C4-2B (cell line): ENCODE measurements around the gene PTPRN.

Source experiments
- ZFX ChIP-seq: fragments of 450-650 bp; IDR thresholded peaks from 2 replicates; pipeline ENCODE4 v1.6.1; 2017
- TF ChIP-seq, protein P1 (sequence below): fragments of 450-650 bp; conservative IDR thresholded peaks from 2 replicates; pipeline ENCODE4 v1.5.1; 2017; ENCODE audit warnings: mild to moderate bottlenecking

DNA sequence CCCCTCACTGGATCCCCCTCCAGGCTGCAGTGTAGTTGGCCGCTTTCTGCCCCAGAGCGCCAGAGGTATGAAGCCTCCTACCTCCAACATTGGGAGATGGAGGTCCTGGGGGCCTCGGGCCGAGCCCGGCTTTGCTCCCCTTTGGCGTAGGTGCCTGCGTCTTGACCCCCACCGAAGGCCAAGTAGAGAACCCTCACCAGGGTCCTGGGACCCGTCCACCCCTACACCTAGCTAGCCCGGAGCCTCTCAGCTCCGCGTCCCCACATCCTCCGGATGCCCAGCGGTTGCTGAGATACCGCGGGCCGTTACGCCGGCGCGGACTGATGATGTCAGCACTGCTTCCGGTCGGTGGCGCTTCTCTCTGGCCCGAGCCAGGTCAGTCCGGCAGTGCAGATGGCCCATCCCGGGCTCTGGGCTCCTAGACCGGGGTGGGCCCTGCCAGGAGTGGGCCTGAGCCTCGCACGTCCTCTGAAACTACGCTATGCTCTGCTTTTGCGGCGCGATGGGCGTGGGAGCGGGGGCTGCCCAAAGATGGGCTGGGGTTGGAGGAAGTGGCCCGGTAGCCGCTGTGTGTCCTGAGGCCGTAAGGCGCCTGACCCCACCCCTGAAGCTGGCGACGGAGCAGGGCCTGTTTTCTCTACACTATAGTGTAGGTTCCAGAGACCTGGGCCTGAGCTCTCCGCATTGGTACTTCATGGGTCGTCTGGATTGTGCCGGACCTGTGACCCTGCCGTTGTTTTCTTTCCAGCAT is 63.9 kb downstream of the PTPRN start, which contains the start of the genes GLB1L and STK16:
- TF ChIP-seq, protein P1, sequence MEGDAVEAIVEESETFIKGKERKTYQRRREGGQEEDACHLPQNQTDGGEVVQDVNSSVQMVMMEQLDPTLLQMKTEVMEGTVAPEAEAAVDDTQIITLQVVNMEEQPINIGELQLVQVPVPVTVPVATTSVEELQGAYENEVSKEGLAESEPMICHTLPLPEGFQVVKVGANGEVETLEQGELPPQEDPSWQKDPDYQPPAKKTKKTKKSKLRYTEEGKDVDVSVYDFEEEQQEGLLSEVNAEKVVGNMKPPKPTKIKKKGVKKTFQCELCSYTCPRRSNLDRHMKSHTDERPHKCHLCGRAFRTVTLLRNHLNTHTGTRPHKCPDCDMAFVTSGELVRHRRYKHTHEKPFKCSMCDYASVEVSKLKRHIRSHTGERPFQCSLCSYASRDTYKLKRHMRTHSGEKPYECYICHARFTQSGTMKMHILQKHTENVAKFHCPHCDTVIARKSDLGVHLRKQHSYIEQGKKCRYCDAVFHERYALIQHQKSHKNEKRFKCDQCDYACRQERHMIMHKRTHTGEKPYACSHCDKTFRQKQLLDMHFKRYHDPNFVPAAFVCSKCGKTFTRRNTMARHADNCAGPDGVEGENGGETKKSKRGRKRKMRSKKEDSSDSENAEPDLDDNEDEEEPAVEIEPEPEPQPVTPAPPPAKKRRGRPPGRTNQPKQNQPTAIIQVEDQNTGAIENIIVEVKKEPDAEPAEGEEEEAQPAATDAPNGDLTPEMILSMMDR, result no peak
- TF ChIP-seq ZFX, result peak; percentile 77
